ENCODE results near the gene NPSR1.

NPSR1 gene

DNA sequence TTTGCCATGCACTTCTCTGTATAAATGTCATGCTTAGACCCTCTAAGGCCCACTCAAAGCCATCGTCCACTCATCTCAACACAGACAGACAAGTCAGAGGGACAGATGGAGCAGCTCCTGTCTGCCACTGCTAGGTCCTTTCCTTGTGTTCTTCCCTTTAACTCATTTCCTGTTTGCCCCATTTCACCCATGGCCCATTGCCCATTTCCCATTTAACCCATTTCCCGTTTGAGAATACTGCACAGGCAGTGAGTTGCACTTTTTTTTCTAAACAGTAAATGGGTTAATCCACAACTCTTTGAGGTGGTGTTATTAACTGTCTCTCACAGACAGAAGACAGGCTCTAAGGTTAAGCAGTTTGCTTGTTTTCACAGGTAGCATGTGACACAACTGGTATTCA is 179.3 kb downstream of the NPSR1 start:
- H3K9me3 ChIP-seq (ENCODE audit: severe bottlenecking): peaks cover 3% of the 10 kb centered on the region
- H3K4me1 ChIP-seq (ENCODE audit: insufficient read depth, poor library complexity, severe bottlenecking): no peaks in the 10 kb centered on the region
- ATAC-seq (ENCODE audit: low read depth): no peak; the same call in 2 of the 3 replicates
- peak overlapping the region; percentile 2 for H3K27ac ChIP-seq (ENCODE audit: poor library complexity, severe bottlenecking)
- H3K27me3 ChIP-seq (ENCODE audit: insufficient read depth, poor library complexity, severe bottlenecking): no peaks in the 10 kb centered on the region
- no peak overlapping the region for H3K4me3 ChIP-seq (ENCODE audit: severe bottlenecking)
- DNase-seq (ENCODE audit: low spot score): no peak
- TF ChIP-seq, protein P1, sequence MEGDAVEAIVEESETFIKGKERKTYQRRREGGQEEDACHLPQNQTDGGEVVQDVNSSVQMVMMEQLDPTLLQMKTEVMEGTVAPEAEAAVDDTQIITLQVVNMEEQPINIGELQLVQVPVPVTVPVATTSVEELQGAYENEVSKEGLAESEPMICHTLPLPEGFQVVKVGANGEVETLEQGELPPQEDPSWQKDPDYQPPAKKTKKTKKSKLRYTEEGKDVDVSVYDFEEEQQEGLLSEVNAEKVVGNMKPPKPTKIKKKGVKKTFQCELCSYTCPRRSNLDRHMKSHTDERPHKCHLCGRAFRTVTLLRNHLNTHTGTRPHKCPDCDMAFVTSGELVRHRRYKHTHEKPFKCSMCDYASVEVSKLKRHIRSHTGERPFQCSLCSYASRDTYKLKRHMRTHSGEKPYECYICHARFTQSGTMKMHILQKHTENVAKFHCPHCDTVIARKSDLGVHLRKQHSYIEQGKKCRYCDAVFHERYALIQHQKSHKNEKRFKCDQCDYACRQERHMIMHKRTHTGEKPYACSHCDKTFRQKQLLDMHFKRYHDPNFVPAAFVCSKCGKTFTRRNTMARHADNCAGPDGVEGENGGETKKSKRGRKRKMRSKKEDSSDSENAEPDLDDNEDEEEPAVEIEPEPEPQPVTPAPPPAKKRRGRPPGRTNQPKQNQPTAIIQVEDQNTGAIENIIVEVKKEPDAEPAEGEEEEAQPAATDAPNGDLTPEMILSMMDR (IDR thresholded peaks at IDR 0.05; ENCODE audit: poor library complexity, severe bottlenecking): no peak
- no peaks in the 10 kb centered on the region for H3K36me3 ChIP-seq (ENCODE audit: low read depth)

DNA sequence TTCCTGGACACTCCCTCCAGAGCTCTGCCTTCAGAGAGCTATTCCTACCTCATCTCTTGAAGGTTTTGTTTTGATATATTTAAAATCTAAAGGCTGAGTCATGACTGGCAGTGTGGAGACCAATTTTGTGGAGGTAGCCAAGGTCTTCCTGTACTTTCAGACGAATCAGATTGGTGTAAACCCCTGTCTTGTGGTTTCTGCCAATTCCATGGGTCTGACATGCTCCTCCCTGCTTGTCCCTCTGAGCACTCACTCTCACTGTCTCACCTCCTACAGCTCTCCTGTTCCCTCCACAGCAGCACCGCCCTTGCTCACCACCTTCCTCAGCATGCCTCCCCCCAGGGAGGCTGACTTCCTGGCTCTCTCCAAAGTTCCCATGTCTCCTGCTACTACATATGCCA is 179.8 kb downstream of the NPSR1 start:
- ATAC-seq (ENCODE audit: low read depth) (peak; percentile 62), DNase-seq (ENCODE audit: low spot score) (no peak)
- Histone ChIP-seq H3K4me3 (ENCODE audit: severe bottlenecking) (no peak overlapping the region), H3K4me1 (ENCODE audit: insufficient read depth, poor library complexity, severe bottlenecking) (no peaks in the 10 kb centered on the region), H3K9me3 (ENCODE audit: severe bottlenecking) (peaks cover 3% of the 10 kb centered on the region), H3K27me3 (ENCODE audit: insufficient read depth, poor library complexity, severe bottlenecking) (no peaks in the 10 kb centered on the region), H3K27ac (ENCODE audit: poor library complexity, severe bottlenecking) (peak overlapping the region; percentile 2), H3K36me3 (ENCODE audit: low read depth) (no peaks in the 10 kb centered on the region)
- TF ChIP-seq, protein P1 (IDR thresholded peaks at IDR 0.05; ENCODE audit: poor library complexity, severe bottlenecking): no peak

DNA sequence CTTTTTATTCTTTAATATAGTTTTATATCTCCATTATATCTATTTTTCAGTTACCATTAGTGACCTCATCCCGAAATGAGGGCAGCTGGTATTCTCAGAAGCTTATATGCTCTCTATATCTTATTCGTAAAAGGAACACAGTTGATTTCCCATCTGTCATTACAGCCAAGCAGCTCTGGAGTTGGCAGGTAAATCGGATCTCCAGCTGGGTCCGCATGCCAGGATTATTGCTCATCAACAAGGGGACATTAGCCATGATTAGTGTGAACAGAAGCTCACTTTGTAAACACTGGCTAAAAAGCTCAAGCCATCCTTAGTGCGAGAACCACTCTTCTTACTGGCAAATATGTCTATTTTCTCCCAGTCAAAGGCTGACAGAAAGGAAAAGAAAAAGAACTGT is 180.3 kb downstream of the NPSR1 start:
- no peak for ATAC-seq (ENCODE audit: low read depth)
- no peak for DNase-seq (ENCODE audit: low spot score)
- no peaks in the 10 kb centered on the region for H3K27me3 ChIP-seq (ENCODE audit: insufficient read depth, poor library complexity, severe bottlenecking)
- H3K9me3 ChIP-seq (ENCODE audit: severe bottlenecking): peaks cover 3% of the 10 kb centered on the region
- H3K36me3 ChIP-seq (ENCODE audit: low read depth): no peaks in the 10 kb centered on the region
- no peak overlapping the region for H3K27ac ChIP-seq (ENCODE audit: poor library complexity, severe bottlenecking)
- no peak overlapping the region for H3K4me3 ChIP-seq (ENCODE audit: severe bottlenecking)
- TF ChIP-seq, protein P1 (IDR thresholded peaks at IDR 0.05; ENCODE audit: poor library complexity, severe bottlenecking): no peak
- H3K4me1 ChIP-seq (ENCODE audit: insufficient read depth, poor library complexity, severe bottlenecking): no peaks in the 10 kb centered on the region

DNA sequence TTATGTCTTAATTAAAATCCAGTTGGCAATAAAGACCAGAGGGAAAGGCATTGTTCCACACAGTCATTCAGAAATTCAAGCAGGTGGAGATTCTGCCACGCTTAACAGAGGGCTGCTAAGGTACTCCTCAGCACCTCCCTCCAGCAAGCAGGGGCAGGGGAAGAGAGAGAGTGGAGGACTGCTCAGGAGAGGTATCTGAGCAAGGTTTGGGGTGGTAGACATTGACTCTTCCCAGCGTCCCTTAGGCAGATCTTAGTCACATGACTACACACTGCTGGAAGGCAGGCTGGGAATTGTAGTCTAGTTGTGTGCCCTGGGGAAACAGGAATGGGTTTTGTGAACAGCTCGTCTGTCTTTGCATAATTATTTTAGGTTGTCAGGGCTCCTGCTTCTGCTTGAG is 181.6 kb downstream of the NPSR1 start:
- TF ChIP-seq, protein P1 (IDR thresholded peaks at IDR 0.05; ENCODE audit: poor library complexity, severe bottlenecking): no peak
- Histone ChIP-seq H3K27ac (ENCODE audit: poor library complexity, severe bottlenecking) (no peak overlapping the region), H3K4me3 (ENCODE audit: severe bottlenecking) (no peak overlapping the region), H3K27me3 (ENCODE audit: insufficient read depth, poor library complexity, severe bottlenecking) (no peaks in the 10 kb centered on the region), H3K9me3 (ENCODE audit: severe bottlenecking) (peaks cover 3% of the 10 kb centered on the region), H3K36me3 (ENCODE audit: low read depth) (no peaks in the 10 kb centered on the region), H3K4me1 (ENCODE audit: insufficient read depth, poor library complexity, severe bottlenecking) (no peaks in the 10 kb centered on the region)
- DNase-seq (ENCODE audit: low spot score): no peak
- no peak for ATAC-seq (ENCODE audit: low read depth)

DNA sequence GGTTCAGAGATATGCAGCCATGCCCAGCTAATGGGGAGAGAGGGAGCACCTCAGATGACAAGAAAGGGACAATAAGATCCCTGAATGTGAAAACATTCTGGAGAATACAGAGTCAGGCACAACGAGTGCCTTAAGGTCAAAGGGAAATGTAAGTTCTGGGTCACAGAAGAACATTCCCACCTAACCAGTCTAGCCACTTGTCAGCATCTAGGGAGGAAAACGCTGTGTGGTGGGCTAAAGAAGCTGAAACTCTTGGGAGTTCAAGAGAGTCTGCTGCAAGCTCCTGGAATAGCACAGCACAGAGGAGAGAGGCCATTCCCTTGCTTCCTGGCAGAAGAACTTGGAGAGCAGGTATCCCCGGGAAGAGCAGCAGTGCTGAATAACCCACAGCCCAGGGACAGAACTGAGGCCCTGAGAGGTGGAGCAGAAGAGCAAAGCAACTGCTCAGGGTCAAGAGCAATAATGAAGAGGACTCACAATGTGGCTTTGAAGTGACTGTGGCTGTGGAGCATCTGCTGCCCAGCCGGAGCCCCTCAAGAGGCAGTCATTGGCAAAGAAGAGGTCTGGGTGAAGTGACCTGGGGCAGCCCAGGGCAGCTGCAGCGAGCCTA is 182.3 kb downstream of the NPSR1 start:
- DNase-seq (ENCODE audit: low spot score) (no peak), ATAC-seq (ENCODE audit: low read depth) (no peak)
- H3K4me1 ChIP-seq (ENCODE audit: insufficient read depth, poor library complexity, severe bottlenecking): no peaks in the 10 kb centered on the region
- peaks cover 3% of the 10 kb centered on the region for H3K9me3 ChIP-seq (ENCODE audit: severe bottlenecking)
- no peak overlapping the region for H3K4me3 ChIP-seq (ENCODE audit: severe bottlenecking)
- no peaks in the 10 kb centered on the region for H3K36me3 ChIP-seq (ENCODE audit: low read depth)
- H3K27me3 ChIP-seq (ENCODE audit: insufficient read depth, poor library complexity, severe bottlenecking): no peaks in the 10 kb centered on the region
- H3K27ac ChIP-seq (ENCODE audit: poor library complexity, severe bottlenecking): no peak overlapping the region
- TF ChIP-seq, protein P1 (IDR thresholded peaks at IDR 0.05; ENCODE audit: poor library complexity, severe bottlenecking): no peak
